K562 (cell line): ENCODE results near the gene ETFRF1. TPM values are rescaled to one million over a fixed set of nuclear protein-coding genes. Genes with fewer than 3 reads are reported as not detected.

Experiments used
- ATAC-seq: fragments of 200-7000 bp; cut with Tn5 transposase; 3 replicates; pipeline ENCODE4 v1.9.1; 2020; ENCODE audit warnings: moderate library complexity
- BruUV-seq: library from RNA; stranded (reverse); fragments of 400-500 nt; replicated peaks from 2 replicates; lab custom pipeline; 2021; lab: Mats Ljungman, UMichigan
- CTCF ChIA-PET: fragments of 300-600 bp; formaldehyde crosslinking; extraction: SDS; loops from one replicate; lab custom pipeline; 2021; ENCODE audit warnings: low intra/inter-chr PET ratio; lab: Yijun Ruan, JAX
- POLR2A ChIA-PET: fragments of 300-600, 350-650 bp; sonication (Branson Sonifier 250); formaldehyde crosslinking; extraction: SDS; loops from one replicate; lab custom pipeline; 2021; ENCODE audit warnings: antibody characterized with exemption, inconsistent platforms; lab: Yijun Ruan, JAX
- DNase-seq, 4 experiments: peaks; one replicate each; pipeline versions ENCODE4 v3.0.0 to v3.0.0-alpha.2; 2011 to 2018; ENCODE audit warnings: low spot score in 3 of 4, mixed read lengths in 3 of 4; ENCODE audit errors: extremely low read depth in 1 of 4
- FAIRE-seq: peaks from 2 replicates; lab custom pipeline; 2011; peaks lifted over from hg19 to GRCh38; lab: Jason Lieb, UNC
- H2AFZ ChIP-seq: 2 replicates; pipeline ENCODE4 v1.6.0; 2011; ENCODE audit warnings: low read depth, low read length, control low read depth, inconsistent platforms
- H3K27ac ChIP-seq: fragments of 200-600 bp; 3 replicates; pipeline ENCODE4 v1.8.0; 2011; ENCODE audit warnings: low read depth, mild to moderate bottlenecking, control low read depth, inconsistent platforms, low read length, moderate library complexity, mixed read lengths; ENCODE audit errors: extremely low read depth
- H3K27me3 ChIP-seq, 2 experiments: fragments of 300-600 bp in 1 of 2; 2 replicates in 1 of 2; 3 replicates in 1 of 2; pipeline versions ENCODE4 v1.6.0 to v1.8.0; 2011; ENCODE audit warnings: inconsistent platforms in 2 of 2, low read length in 2 of 2, mild to moderate bottlenecking in 1 of 2, mixed read lengths in 1 of 2, moderate library complexity in 1 of 2; ENCODE audit not compliant: control insufficient read depth in 2 of 2, insufficient read depth in 2 of 2
- H3K36me3 ChIP-seq: fragments of 300-600 bp; 3 replicates; pipeline ENCODE4 v1.8.0; 2011; ENCODE audit warnings: mild to moderate bottlenecking, low read length, inconsistent platforms; ENCODE audit not compliant: control insufficient read depth, insufficient read depth
- H3K4me1 ChIP-seq, 2 experiments: fragments of 200-600 bp in 1 of 2; replicated peaks in 1 of 2; 2 replicates in 1 of 2; 3 replicates in 1 of 2; pipeline versions ENCODE4 v1.5.1 to v1.8.0; 2011; ENCODE audit warnings: inconsistent platforms in 2 of 2, low read length in 2 of 2, mild to moderate bottlenecking in 1 of 2, mixed read lengths in 1 of 2, moderate library complexity in 1 of 2; ENCODE audit not compliant: control insufficient read depth in 2 of 2, insufficient read depth in 2 of 2
- H3K4me2 ChIP-seq: 2 replicates; pipeline ENCODE4 v1.6.1; 2011; ENCODE audit warnings: low read length, control low read depth, inconsistent platforms, mixed read lengths; ENCODE audit not compliant: insufficient read depth
- H3K4me3 ChIP-seq: fragments of 200-600 bp; sonication (generic), shearing (Covaris generic); 2 replicates; pipeline ENCODE4 v1.5.1; 2016; ENCODE audit warnings: control low read depth, inconsistent platforms
- H3K79me2 ChIP-seq: fragments of 200-600 bp; 3 replicates; pipeline ENCODE4 v1.8.0; 2011; ENCODE audit warnings: low read length, inconsistent platforms; ENCODE audit not compliant: control insufficient read depth, insufficient read depth
- H3K9ac ChIP-seq, 2 experiments: 2 replicates each; pipeline versions ENCODE4 v1.6.0 to v1.6.1; 2011; ENCODE audit warnings: low read depth in 2 of 2, low read length in 2 of 2, control low read depth in 1 of 2, inconsistent platforms in 1 of 2, mild to moderate bottlenecking in 1 of 2, mixed read lengths in 1 of 2; ENCODE audit not compliant: insufficient read depth in 1 of 2
- H3K9me1 ChIP-seq: one replicate; pipeline ENCODE4 v1.6.0; 2011; ENCODE audit warnings: inconsistent platforms, mild to moderate bottlenecking, low read length, moderate library complexity; ENCODE audit not compliant: control insufficient read depth, insufficient read depth
- H3K9me3 ChIP-seq: replicated peaks from 2 replicates; pipeline ENCODE4 v1.5.1; 2011; ENCODE audit warnings: low read depth, low read length, inconsistent platforms; ENCODE audit not compliant: control insufficient read depth, insufficient read depth
- H4K20me1 ChIP-seq: replicated peaks from 2 replicates; pipeline ENCODE4 v1.6.1; 2011; ENCODE audit warnings: low read length, inconsistent platforms, mixed read lengths; ENCODE audit not compliant: control insufficient read depth, insufficient read depth
- C11orf30 ChIP-seq: fragments of 450-650 bp; IDR thresholded peaks from 2 replicates; pipeline ENCODE4 v1.6.1; 2016; ENCODE audit warnings: low read depth, mild to moderate bottlenecking
- DDX20 ChIP-seq: fragments of 450-650 bp; IDR thresholded peaks from 2 replicates; pipeline ENCODE4 v1.6.1; 2016; ENCODE audit warnings: missing genetic modification characterization, low read depth, mild to moderate bottlenecking, missing compliant biosample characterization, moderate library complexity
- E2F6 ChIP-seq, 2 experiments: IDR thresholded peaks; 2 replicates each; pipeline ENCODE4 v1.6.1; 2011; ENCODE audit warnings: borderline replicate concordance in 1 of 2, control low read depth in 1 of 2, low read depth in 1 of 2, low read length in 1 of 2, mild to moderate bottlenecking in 1 of 2, mixed read lengths in 1 of 2, moderate library complexity in 1 of 2; ENCODE audit not compliant: insufficient read depth in 1 of 2, insufficient read length in 1 of 2, poor library complexity in 1 of 2, severe bottlenecking in 1 of 2; ENCODE audit errors: extremely low read depth in 1 of 2
- FOSL1 ChIP-seq: fragments of 200-800 bp; sonication (Bioruptor generic); conservative IDR thresholded peaks from 2 replicates; pipeline ENCODE4 v1.6.1; 2016; ENCODE audit warnings: missing genetic modification characterization, missing compliant biosample characterization
- HDAC6 ChIP-seq: IDR thresholded peaks from 2 replicates; pipeline ENCODE4 v1.6.1; 2012; ENCODE audit warnings: low read depth, mild to moderate bottlenecking, control low read depth, inconsistent platforms, low read length, moderate library complexity
- MAFG ChIP-seq: fragments of 450-650 bp; conservative IDR thresholded peaks from 2 replicates; pipeline ENCODE4 v1.6.1; 2016; ENCODE audit warnings: missing genetic modification characterization, missing compliant biosample characterization
- NCOA2 ChIP-seq, 2 experiments: fragments of 450-650 bp; IDR thresholded peaks; 2 replicates each; pipeline ENCODE4 v1.6.1; 2018; ENCODE audit warnings: mild to moderate bottlenecking in 2 of 2, moderate library complexity in 1 of 2; ENCODE audit not compliant: partially characterized antibody in 2 of 2
- NCOR1 ChIP-seq: fragments of 450-650 bp; IDR thresholded peaks from 2 replicates; pipeline ENCODE4 v1.6.1; 2016; ENCODE audit warnings: mild to moderate bottlenecking, moderate library complexity
- NRF1 ChIP-seq, 2 experiments: fragments of 450-650 bp; IDR thresholded peaks in 1 of 2; conservative IDR thresholded peaks in 1 of 2; 2 replicates each; pipeline ENCODE4 v1.6.1; 2014; ENCODE audit warnings: mild to moderate bottlenecking in 2 of 2
- ZBTB11 ChIP-seq, 3 experiments: fragments of 200-800 bp in 1 of 3; fragments of 250-450 bp in 1 of 3; fragments of 450-650 bp in 1 of 3; sonication (Bioruptor Pico) in 1 of 3; sonication (Bioruptor generic) in 1 of 3; formaldehyde crosslinking in 1 of 3; IDR thresholded peaks; 2 replicates each; pipeline versions ENCODE4 v1.6.1 to v1.8.0; 2016 to 2022; ENCODE audit warnings: mild to moderate bottlenecking in 2 of 3, missing genetic modification characterization in 2 of 3, missing compliant biosample characterization in 1 of 3, moderate library complexity in 1 of 3
- ZNF184 ChIP-seq: sonication (generic); formaldehyde crosslinking; IDR thresholded peaks from 2 replicates; pipeline ENCODE4 v1.5.0; 2020; ENCODE audit warnings: missing genetic modification reagents
- ZNF316 ChIP-seq: fragments of 450-650 bp; IDR thresholded peaks from 2 replicates; pipeline ENCODE4 v1.6.1; 2016
- ZNF436 ChIP-seq: fragments of 250-450, 450-650 bp; sonication (Bioruptor Pico); formaldehyde crosslinking; IDR thresholded peaks from 2 replicates; pipeline ENCODE4 v1.7.0; 2020; ENCODE audit warnings: mild to moderate bottlenecking
- WGBS: fragments of 100-300 bp; shearing (Covaris generic); methylation state at CpG from one replicate; pipeline ENCODE4 v1.1.6; 2016; ENCODE audit warnings: low coverage, mixed read lengths; ENCODE audit not compliant: insufficient coverage; ENCODE audit errors: missing lambda C conversion rate; 5-methylcytosine and 5-hydroxymethylcytosine counted together
- in situ Hi-C: fragments of 300-500 bp; cut with MboI; formaldehyde crosslinking; loops from 4 replicates; pipeline ENCODE4 v1.15.0; 2018; ENCODE audit warnings: inconsistent platforms, mixed read lengths
- intact Hi-C: fragments of 100-400 bp; cut with micrococcal nuclease; formaldehyde crosslinking; loops from 2 replicates; pipeline ENCODE4 v1.14.2; 2022
- polyA plus RNA-seq, 8 experiments: library from polyadenylated mRNA; depleted of rRNA in 4 of 8; stranded (reverse) in 5 of 8; unstranded in 3 of 8; fragments of >200 nt; fragmentation: Nextera tagmentation in 2 of 8; fragmentation: Illumina TruSeq in 1 of 8; extraction: Ambion mirVana in 2 of 8; extraction: Trizol in 1 of 8; gene quantifications; 2 replicates each; pipeline versions ENCODE4 v1.2.1 to v1.2.3, GENCODE V29; 2011 to 2014; ENCODE audit warnings: inconsistent platforms in 1 of 8, missing spikeins in 1 of 8
- total RNA-seq, 7 experiments: library from RNA; depleted of rRNA in 6 of 7; stranded (reverse); fragments of >200 nt in 6 of 7; fragmentation: Illumina TruSeq in 2 of 7; extraction: Trizol in 2 of 7; gene quantifications; 2 replicates each; pipeline versions ENCODE4 v1.2.1 to v1.2.3, GENCODE V29; 2011 to 2021; ENCODE audit warnings: low replicate concordance in 1 of 7

ETFRF1 gene
- total and polyA plus RNA-seq, 9 of the 15 experiments (the other 6 are each of a cell fraction or from before 2014, with no cell fraction given), result 16.1 to 107 (median 33.7) TPM

GRCh38 chr12:25213338-25213737 lies 18.3 kb downstream of the ETFRF1 start:
- Histone ChIP-seq H3K4me1 (no peaks in the 10 kb centered on the region), H3K9me3 (no peaks in the 10 kb centered on the region), H3K27me3 (no peaks in the 10 kb centered on the region), H3K9ac (no peak overlapping the region), H3K9me1 (no peaks in the 10 kb centered on the region), H4K20me1 (no peaks in the 10 kb centered on the region), H3K4me3 (no peak overlapping the region), H3K4me2 (no peak overlapping the region), H2AFZ (no peak overlapping the region), H3K36me3 (peaks cover 11% of the 10 kb centered on the region; the same call in 2 of the 3 replicates), H3K27ac (no peak overlapping the region), H3K79me2 (no peaks in the 10 kb centered on the region)
- peak; percentile 72 for TF ChIP-seq ZNF316
- TF ChIP-seq FOSL1, result no peak
- TF ChIP-seq HDAC6, result no peak
- no peak for TF ChIP-seq NCOR1
- peak; percentile 28; the same call in 1 of the 2 replicates for TF ChIP-seq MAFG (tag)
- TF ChIP-seq NCOA2 (IDR thresholded peaks at IDR 0.05; ENCODE audit: partially characterized antibody in 2 of 2), result no peak
- no peak for TF ChIP-seq NRF1 (conservative IDR thresholded peaks at IDR 0.05 in 1 of 2, IDR thresholded peaks at IDR 0.05 in 1 of 2)
- TF ChIP-seq ZNF436 (CRISPR knock-in tag), result no peak
- TF ChIP-seq DDX20 (tag), result no peak
- TF ChIP-seq ZBTB11 (CRISPR knock-in tag; IDR thresholded peaks at IDR 0.05), result no peak
- TF ChIP-seq C11orf30, result 0 out of 2 replicates have a peak, but pooled peaks have one; percentile 22
- no peak for TF ChIP-seq ZNF184 (CRISPR knock-in tag)
- TF ChIP-seq E2F6 (IDR thresholded peaks at IDR 0.05; ENCODE audit: borderline replicate concordance in 1 of 2, extremely low read depth in 1 of 2, insufficient read depth in 1 of 2, insufficient read length in 1 of 2, low read depth in 1 of 2, low read length in 1 of 2, poor library complexity in 1 of 2, severe bottlenecking in 1 of 2), result no peak
- BruUV-seq, result no TSS peak
- intact Hi-C loops (no loop called here), in situ Hi-C loops (no loop called here)
- ChIA-PET CTCF (no interaction called here), POLR2A (interaction anchor here (0.6 to 1.6 kb wide), 3 partner anchors 8 to 19 kb away, joined by 3 read pairs; partner anchors contain the start of genes DNAI7 and ETFRF1)
- WGBS, result 100% methylated on average over 1 of the region's 1 CpG
- FAIRE-seq, result no peak
- no peak for ATAC-seq
- DNase-seq, result no peak
